GM21576 (cell line): ENCODE data around the gene AP1G2.
"Not testable (repeated sequence)": the region's sequence is repeated elsewhere in the genome, so short reads cannot be mapped to it uniquely, and the experiment has no call there.

ENCODE experiments used
- ATAC-seq: cut with Tn5 transposase; IDR thresholded peaks from one replicate; pipeline ENCODE4 v1.9.1; 2021; ENCODE audit warnings: mild to moderate bottlenecking, moderate library complexity; ENCODE audit not compliant: unreplicated experiment

AP1G2 gene

DNA sequence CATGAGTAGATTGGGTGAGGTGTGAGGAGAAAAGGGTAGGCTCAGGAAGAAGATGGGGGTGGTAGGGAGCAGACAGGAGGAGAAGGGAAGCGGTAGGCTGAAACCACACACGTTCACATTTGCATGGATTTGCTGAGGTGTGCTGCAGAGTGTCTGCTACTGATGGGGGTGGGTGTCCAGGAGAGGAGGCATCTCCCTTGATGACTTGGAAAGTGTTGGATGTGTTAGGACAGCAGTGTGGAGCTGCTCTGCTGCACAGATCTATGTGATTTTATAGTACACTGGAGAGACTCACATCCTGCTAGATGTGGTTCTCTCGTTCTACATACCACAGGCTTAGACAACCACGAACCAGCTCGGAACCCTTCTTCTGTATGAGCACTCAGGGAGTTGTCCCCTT, 25.3 kb downstream of the AP1G2 start:
- no peak for ATAC-seq

- no peak for ATAC-seq
These were observed 27.5 kb downstream of the AP1G2 start for GRCh38 chr14:23540141-23540469.

DNA sequence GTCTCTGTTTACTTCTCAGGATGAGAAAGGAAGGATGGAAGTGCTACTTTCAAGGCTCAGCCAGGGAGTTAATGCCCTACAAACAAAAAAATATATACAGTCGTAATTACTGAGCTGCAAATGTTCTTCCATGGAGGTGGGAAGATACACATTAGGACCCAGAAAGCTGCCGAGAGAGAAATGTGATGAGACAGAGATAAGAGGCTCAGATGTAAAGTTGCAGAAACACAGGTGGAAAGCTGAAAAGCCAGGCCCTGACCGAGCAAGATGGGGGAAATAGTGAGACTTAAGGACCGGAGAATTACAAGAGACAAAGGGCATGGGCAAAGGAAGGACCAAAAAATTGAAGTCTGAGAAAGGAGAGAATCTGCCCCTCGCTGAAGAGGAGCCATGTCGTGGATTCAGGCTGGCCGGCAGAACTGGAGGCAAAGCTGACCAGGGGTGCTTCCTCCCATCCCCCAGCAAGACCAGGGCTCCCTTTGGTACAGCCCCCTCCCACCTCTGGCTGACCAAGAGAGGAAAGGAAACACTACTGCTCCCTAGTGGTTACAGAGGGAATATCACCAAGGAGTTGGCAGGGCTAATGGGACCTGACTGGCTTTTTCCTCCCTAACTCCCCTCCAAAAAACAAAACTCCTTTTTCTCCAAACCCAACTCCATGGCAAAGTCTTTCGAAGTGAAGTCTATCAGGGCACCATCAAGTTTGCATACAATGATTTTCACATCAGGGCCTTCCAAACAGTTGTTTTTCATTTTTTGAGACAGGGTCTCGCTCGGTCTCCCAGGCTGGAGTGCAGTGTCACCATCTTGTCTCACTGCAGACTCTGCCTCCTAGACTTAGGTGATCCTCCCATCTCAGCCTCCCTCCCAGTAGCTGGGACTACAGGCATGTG, 28.1 kb downstream of the AP1G2 start:
- ATAC-seq, result no peak

- no peak for ATAC-seq
These were observed 28.8 kb downstream of the AP1G2 start for GRCh38 chr14:23538785-23539184.

DNA sequence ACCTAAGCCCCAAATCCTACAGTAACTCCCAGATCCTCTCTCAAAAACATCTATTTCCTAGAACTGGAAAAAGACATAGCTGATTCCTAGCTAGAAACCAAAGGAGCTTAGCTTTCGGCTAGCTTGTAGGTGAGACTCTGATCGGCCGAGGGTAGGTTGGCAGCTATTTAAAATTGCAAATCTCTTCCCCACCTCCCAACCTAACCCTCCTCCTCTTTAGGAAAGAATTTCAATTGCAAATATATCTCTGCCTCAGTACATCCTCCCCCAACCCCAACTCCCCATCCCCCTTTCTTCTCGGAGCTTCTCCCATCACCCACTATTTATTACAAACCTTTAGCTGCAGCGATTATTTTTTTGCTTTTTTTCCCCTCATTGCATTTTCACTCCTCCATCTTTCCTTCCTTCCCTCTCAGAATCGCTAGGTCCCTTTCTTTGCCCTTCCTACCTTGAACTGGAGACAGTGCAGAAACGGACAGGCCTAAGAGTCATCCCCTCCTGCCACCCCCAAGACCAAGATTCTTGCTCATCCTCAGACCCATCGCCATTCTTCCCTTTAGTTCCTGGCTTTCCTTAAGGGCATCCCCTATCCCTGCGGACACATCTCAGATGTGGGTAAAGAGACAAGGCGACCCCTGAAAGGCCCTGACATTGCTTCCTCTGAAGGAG, 29.4 kb downstream of the AP1G2 start:
- ATAC-seq, result no peak

DNA sequence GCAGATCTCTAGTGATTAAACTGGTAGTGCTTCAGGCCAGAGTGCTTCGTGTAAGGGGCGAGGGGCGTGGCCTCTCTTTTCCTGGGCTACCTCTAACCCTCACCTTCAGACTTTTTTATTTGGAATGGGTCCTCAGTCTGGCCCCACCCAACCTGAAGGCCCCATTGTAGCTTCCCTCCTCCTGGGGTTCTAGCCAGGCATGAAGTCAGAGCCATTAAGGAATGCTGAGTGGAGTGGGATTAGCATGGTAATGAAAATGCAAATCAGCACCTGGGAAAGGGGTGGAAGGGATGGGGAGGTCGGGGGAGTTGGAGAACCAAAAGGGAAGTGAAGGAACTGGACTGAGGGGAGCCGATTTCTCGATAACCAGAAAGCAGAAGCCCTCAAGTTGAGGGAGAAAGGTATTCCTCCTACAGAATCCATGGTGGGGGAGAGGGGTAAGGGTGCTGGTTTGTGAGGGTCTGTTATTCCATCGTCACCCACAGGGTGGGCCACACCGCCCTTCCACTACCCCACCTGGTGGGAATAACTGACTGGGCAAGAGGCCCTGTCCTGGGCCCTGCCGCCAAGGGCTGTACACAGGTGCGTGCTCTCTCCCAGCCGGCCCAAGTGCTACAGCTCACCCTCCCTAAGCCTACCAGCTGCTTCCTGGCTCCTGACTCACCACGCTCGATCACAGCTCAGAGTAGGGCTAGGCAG, 30.1 kb downstream of the AP1G2 start:
- no peak for ATAC-seq

GRCh38 chr14:23536906-23537305, 30.7 kb downstream of the AP1G2 start:
- not testable (repeated sequence) for ATAC-seq

- no peak for ATAC-seq
These were observed 31.1 kb downstream of the AP1G2 start for GRCh38 chr14:23536494-23536893.

DNA sequence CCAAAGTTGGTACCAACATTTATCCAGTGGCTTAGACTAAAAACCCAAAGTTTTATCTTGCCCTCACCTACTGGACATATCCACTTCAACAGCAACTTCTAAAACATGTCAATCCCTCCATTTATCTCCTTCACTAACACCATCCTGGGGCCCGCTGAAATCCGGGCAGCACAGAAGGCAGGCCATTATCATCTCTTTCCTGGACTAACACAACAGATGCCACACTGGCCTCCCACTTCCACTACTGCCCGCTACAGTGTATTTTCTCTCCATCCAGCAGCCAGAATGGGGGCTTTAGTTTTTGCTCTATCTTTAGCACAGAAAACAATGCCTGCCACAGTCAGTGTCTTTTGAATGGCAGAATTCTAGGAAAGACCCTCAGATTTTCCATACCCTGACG, 31.6 kb downstream of the AP1G2 start:
- ATAC-seq, result no peak

DNA sequence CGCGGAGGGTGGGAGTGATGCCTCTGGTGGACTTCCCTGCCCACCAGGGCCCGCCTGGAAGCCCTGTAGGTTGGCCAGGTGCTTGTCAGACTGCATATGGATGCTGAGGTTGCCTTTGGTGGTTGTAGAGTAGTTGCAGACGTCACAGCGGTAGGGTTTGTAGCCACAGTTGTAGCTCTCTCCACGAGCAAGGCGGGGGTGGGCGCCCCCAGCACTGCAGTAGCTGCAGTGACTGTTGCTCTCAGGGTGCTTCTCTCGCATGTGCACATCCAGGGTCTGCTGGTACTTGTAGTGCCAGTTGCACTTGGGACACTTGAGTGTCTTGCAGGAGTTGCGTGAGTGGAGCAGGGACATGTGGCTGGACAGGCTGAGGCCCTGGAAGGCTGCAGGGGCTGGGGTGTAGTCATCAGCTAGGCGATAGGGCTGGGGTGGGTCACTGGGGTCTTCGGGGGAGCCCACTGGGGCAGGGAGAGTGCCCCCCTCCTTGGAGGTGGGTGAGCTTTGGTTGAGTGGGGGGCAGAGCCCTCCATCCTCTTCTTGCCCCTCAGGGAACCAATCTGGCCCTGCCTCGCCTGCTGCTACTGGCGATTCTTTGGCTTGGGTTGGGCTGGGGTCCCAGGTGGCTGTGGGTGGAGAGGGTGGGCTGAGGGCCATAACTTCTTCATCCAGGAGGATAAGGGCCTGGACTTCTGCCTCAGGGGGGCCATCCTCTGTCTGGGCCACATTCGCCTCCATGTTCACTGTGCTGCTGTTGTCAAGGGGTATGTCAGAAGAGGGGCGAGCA, 33.7 kb downstream of the AP1G2 start:
- no peak for ATAC-seq

GRCh38 chr14:23532658-23533057, 34.9 kb downstream of the AP1G2 start:
- ATAC-seq, result no peak

- ATAC-seq, result no peak
These were observed 36.2 kb downstream of the AP1G2 start for GRCh38 chr14:23531391-23531790.

- ATAC-seq, result no peak
These were observed 37.1 kb downstream of the AP1G2 start for GRCh38 chr14:23530375-23531055.

DNA sequence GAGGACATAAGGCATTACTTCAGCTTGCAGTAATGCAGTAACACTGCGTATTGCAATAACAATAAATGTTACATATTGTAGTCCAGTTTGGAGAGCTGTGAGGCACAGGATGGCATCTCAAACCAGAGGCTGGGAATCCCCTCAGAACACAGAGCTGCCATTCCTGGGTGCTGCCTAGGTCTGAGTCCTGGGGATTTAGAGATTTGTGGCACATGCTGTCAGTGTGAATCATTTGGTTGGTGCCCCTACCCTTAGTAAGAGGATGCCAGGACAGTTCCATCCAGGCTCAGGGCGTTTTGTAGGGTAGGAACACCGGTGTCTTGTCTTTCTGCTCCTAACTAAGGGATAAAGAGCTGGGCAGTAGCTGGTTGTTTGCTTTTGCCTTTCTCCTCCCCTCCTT, 38.6 kb downstream of the AP1G2 start:
- ATAC-seq, result no peak

DNA sequence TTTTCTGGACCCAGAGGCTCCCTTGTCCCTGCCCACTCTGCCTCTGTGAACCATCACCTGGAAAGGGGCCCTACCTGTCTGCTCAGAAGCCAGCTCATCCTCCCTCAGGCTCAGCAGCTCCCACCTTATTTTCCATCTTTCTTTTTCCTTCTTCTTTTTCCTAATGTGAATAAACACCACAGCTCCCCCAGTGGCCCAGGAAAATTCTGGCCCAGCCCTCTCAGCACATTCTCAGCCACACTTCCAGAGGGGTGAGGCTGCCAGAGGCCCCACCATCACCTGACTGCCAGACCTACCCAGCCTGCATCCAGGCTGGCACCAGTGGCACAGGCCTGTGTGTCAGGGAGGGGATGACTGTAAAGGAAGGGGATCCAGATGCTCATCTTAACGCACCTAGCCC, 39.0 kb downstream of the AP1G2 start:
- no peak for ATAC-seq

- ATAC-seq, result no peak
These were observed 42.0 kb downstream of the AP1G2 start for GRCh38 chr14:23525611-23526010.

- ATAC-seq, result no peak
These were observed 42.6 kb downstream of the AP1G2 start for GRCh38 chr14:23524954-23525353.

- ATAC-seq, result no peak
These were observed 44.2 kb downstream of the AP1G2 start for GRCh38 chr14:23523229-23524016.

- no peak for ATAC-seq
These were observed 44.9 kb downstream of the AP1G2 start for GRCh38 chr14:23522643-23523198.
